HUES48 (cell line): ENCODE results near the gene TMEM69.
"Not testable (repeated sequence)": the region's sequence is repeated elsewhere in the genome, so short reads cannot be mapped to it uniquely, and the experiment has no call there.

Source experiments
- H3K27ac ChIP-seq: one replicate; pipeline ENCODE4 v1.7.0; 2013; ENCODE audit warnings: low read depth, low read length, inconsistent platforms
- H3K27me3 ChIP-seq: 2 replicates; pipeline ENCODE4 v1.6.1; 2013; ENCODE audit warnings: mild to moderate bottlenecking, low read length; ENCODE audit not compliant: control insufficient read depth, insufficient read depth
- H3K36me3 ChIP-seq: 2 replicates; pipeline ENCODE4 v1.6.1; 2013; ENCODE audit warnings: low read length; ENCODE audit not compliant: control insufficient read depth, insufficient read depth
- H3K4me1 ChIP-seq: 2 replicates; pipeline ENCODE4 v1.6.1; 2013; ENCODE audit warnings: mild to moderate bottlenecking, low read length; ENCODE audit not compliant: control insufficient read depth, insufficient read depth
- H3K4me3 ChIP-seq: 2 replicates; pipeline ENCODE4 v1.5.1; 2013; ENCODE audit warnings: mild to moderate bottlenecking, low read depth, low read length
- H3K9ac ChIP-seq: 2 replicates; pipeline ENCODE4 v1.6.1; 2013; ENCODE audit warnings: mild to moderate bottlenecking, low read depth, low read length, moderate library complexity
- H3K9me3 ChIP-seq: 2 replicates; pipeline ENCODE4 v1.6.1; 2013; ENCODE audit warnings: low read length; ENCODE audit not compliant: control insufficient read depth, insufficient read depth

Gene TMEM69

DNA sequence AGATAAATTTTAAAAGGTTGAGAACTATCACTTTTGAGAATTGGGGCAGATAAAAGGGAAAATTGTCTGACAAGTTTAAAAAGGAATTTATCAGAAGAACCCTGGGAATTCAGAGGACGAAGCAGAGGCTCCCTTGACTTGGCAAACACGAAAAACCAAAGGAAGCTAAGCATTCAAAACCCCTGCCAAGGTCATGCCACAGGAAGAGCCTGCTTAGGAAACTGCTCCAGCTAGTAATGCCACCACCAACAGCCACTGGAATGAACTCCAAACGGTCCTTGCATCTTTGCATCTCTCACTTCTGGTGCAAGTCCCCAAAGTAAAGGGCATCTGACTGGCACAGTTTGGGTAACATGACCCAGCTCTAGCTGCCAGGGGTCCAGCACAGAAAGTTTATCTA lies 8.9 kb upstream of the TMEM69 start:
- no peaks in the 10 kb centered on the region for H3K9me3 ChIP-seq
- H3K4me1 ChIP-seq, result peaks cover 61% of the 10 kb centered on the region
- peaks cover 4% of the 10 kb centered on the region for H3K36me3 ChIP-seq
- H3K4me3 ChIP-seq, result no peak overlapping the region
- H3K9ac ChIP-seq, result no peak overlapping the region
- no peaks in the 10 kb centered on the region for H3K27me3 ChIP-seq
- no peak overlapping the region for H3K27ac ChIP-seq

DNA sequence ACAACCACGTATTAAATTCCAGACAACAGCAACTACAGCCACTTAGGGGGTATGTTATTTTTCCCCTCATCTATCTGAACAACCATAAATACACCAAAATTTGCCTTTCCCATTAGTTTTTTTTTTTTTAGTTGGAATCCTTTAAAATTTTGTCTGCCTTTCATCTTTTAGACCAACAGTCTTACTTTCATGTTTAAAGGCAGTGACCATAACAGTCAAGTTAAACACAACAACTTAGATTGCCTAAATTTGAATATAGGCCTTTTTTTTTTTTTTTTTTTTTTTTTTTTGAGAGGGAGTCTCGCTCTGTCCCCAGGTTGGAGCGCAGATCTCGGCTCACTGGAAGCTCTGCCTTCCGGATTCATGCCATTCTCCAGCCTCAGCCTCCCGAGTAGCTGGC lies 5.0 kb upstream of the TMEM69 start:
- no peak overlapping the region for H3K27ac ChIP-seq
- peaks cover 52% of the 10 kb centered on the region for H3K4me1 ChIP-seq
- no peak overlapping the region for H3K4me3 ChIP-seq

DNA sequence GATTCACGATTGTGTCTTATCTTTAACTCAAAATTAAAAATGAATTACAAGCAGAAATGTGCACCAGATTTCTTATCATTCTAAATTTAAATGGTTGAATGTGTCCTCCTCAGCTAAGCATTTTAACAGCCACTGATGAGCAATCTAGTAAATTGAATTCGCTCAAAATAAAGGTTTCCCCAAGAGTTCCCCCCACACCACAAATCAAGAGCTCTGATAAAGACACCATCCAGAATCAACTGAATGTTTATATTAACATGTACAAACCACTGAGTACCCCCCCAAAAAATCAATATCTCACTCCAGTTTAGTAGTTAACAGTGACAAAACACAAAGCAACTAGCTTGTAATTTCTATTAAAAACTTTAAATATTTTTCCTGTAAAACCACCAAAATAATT lies 3.6 kb upstream of the TMEM69 start:
- no peaks in the 10 kb centered on the region for H3K27me3 ChIP-seq
- H3K9me3 ChIP-seq, result no peaks in the 10 kb centered on the region
- H3K4me3 ChIP-seq, result peak overlapping the region; percentile 99
- no peak overlapping the region for H3K27ac ChIP-seq
- peaks cover 37% of the 10 kb centered on the region for H3K4me1 ChIP-seq
- no peaks in the 10 kb centered on the region for H3K36me3 ChIP-seq
- no peak overlapping the region for H3K9ac ChIP-seq

More for the DNA sequence above, 5.0 kb upstream of the TMEM69 start:
- Histone ChIP-seq H3K36me3 (no peaks in the 10 kb centered on the region), H3K9me3 (no peaks in the 10 kb centered on the region), H3K9ac (no peak overlapping the region), H3K27me3 (no peaks in the 10 kb centered on the region)

DNA sequence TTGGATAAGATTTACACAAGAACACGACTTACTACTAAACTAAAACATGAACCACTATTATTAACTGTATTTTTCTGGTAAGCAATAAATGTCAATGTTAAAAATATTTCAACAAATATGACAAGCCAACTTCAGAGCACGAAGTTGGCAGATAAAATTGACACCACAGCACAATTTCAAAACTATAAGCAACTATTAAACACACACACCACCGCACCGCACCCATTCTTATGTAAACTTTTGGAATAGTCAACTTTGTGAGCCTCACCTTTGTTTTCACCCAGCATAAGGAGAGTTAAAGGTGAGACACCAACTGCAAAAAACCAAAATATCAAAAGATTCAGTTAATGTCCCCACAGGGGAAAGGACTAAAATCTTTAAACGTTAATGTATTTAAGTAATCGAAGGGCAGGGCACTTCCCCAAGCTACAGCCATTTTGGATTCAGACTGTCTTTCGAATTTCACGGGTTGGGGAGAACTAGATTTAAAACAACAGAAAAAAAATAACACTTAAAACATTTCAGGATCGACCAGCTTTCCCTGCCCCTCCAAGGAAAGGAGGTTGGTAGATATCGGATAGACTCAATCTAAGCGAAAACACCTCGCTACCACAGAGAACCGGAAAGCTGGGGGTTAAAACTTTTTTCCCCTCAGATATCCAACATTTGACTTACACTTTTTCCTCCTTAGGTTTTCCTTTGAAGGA lies 2.5 kb upstream of the TMEM69 start:
- H3K9ac ChIP-seq, result peak overlapping the region; percentile 100
- H3K4me3 ChIP-seq, result peak overlapping the region; percentile 99
- H3K36me3 ChIP-seq, result peaks cover 7% of the 10 kb centered on the region; the same call in 1 of the 2 replicates
- H3K27ac ChIP-seq, result peak overlapping the region; percentile 99
- no peaks in the 10 kb centered on the region for H3K9me3 ChIP-seq
- H3K4me1 ChIP-seq, result peaks cover 31% of the 10 kb centered on the region
- H3K27me3 ChIP-seq, result no peaks in the 10 kb centered on the region

DNA sequence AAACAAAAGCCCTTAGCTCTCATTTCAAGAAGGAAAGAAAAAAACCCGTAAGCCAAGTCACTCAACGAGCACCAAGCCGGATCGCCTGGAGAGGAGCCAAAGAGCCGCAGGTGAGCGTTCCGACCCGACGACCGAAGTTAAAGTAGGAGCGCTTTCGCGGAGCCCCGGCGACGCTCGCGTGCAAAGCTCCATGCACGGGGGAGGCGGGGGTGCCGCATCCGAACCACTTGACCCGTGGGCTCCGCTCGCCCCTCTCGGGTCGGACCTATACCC lies 2.0 kb upstream of the TMEM69 start:
- Histone ChIP-seq H3K27ac (peak overlapping the region; percentile 99), H3K4me3 (peak overlapping the region; percentile 99), H3K4me1 (peaks cover 26% of the 10 kb centered on the region), H3K36me3 (peaks cover 12% of the 10 kb centered on the region; the same call in 1 of the 2 replicates), H3K9ac (peak overlapping the region; percentile 100), H3K27me3 (no peaks in the 10 kb centered on the region), H3K9me3 (no peaks in the 10 kb centered on the region)

DNA sequence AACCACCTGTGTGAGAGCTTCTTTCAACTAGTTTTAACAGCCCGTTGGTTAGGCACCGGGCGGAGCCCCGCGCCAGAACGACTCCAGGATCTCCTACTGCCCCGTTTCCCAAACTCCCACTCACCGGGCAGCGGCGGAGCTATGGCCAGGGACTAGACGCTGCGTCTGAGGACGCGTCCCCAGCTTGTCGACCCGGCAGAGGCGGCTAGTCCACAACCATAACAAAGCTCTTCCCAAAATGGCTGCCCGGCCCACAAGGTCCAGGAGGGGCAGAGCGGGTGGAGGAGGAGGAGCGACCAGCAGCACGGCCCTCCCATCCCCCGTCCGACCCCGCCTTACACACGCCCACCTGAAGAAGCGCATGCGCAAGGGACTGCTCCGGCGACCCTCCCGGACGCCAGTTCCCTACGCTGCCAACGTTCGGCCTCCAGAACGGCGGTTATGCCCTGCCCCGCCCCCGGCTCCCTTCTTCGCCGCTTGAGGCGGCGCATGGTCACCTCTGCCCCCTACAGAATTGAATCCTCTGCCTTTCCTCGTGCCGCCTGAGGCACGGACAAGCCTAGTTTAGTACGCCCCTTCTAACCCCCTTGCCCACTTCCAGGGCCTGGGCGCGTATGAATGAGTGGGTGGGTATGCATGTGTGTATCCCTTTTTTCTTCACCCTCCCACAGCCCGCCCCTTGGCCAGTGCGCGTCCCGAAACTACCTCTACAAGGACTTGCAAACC lies 1.5 kb upstream of the TMEM69 start, which contains the start of gene GPBP1L1:
Gene GPBP1L1 (minus strand): TSS at position 246 of the 726 bp plus-strand sequence. CDS start 27,446 bp downstream, outside the sequence.
- H3K36me3 ChIP-seq, result peaks cover 17% of the 10 kb centered on the region
- peak within 1 kb of the TSS; percentile 99 for H3K27ac ChIP-seq
- no peaks in the 10 kb centered on the region for H3K27me3 ChIP-seq
- H3K9me3 ChIP-seq, result no peaks in the 10 kb centered on the region
- peaks cover 21% of the 10 kb centered on the region for H3K4me1 ChIP-seq
- H3K4me3 ChIP-seq, result peak within 1 kb of the TSS; percentile 99
- H3K9ac ChIP-seq, result peak within 1 kb of the TSS; percentile 100

DNA sequence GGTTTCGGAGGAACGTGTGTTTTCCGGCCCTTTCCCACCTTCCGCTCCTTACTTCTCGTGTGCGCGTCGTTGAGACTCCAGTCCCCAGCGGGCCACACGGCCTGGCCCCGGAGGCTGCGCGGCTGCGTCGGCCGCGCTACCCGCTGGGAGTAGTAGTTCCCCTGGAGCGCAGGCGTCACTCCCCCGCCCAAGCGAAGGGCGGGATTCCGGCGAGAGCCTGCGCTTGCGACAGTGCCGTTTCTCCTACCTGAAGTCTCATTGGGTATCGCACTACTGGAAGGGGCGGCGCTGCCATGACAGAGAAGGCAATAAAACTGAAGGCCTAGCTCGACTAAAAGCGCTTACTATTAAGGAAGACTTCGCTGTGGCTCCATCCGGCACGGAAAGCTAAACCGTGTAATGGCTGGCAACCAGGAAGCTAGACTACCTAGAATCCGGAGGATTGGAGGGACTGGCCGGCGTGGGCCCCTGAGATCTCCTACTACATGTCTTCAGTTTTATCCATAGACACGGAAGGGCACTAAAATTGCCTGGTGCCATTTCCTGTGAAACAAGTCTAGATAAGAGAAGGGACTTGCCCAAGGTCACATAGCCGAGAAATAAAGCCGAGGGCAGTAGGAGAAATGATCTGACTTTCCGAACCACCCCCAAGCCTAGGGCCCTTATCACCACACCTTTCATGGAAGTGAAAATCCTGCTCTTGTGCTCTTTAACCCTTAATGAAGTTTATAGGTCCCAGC lies 797 bp upstream of the TMEM69 start:
- peak overlapping the region; percentile 99 for H3K4me3 ChIP-seq
- H3K9ac ChIP-seq, result peak overlapping the region; percentile 100
- no peaks in the 10 kb centered on the region for H3K27me3 ChIP-seq
- H3K9me3 ChIP-seq, result no peaks in the 10 kb centered on the region
- H3K4me1 ChIP-seq, result peaks cover 13% of the 10 kb centered on the region
- H3K36me3 ChIP-seq, result peaks cover 21% of the 10 kb centered on the region
- H3K27ac ChIP-seq, result peak overlapping the region; percentile 99

DNA sequence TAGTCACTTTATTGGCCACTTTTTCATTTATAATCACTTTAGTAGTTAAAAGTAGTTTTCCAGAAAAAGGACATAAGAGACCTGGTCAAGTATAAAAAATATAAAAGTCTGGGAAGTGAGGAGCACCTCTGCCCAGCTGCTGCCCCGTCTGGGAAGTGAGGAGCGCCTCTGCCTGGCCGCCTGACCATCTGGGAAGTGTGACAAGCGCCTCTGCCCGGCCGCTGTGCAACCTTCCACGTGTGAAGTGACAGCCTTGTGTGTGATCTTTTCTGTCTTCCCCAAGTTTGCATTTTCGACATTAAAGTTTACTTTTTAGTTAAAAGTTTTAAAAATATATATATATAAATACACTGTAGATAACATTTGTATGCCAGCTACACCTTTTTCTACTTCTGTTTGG lies 5.8 kb downstream of the TMEM69 start:
- not testable (repeated sequence) for H3K9me3 ChIP-seq, H3K27me3 ChIP-seq, H3K27ac ChIP-seq, H3K4me3 ChIP-seq, H3K9ac ChIP-seq, H3K4me1 ChIP-seq
- H3K36me3 ChIP-seq, result peaks cover 57% of the 10 kb centered on the region

DNA sequence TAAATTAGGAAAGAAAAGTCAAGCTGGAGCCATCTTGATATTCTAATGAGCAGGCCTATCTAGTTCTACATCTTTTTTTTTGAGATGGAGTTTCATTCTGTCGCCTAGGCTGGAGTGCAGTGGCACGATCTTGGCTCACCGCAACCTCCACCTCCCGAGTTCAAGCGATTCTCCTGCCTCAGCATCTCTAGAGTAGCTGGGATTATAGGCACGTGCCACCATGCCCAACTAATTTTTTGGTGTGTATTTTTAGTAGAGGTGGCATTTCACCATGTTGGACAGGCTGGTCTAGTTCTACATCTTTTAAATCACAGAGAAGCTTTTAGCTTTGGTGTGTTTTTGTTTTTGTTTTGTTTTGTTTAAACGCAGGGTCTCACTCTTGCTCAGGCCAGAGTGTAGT lies 6.8 kb downstream of the TMEM69 start:
- Histone ChIP-seq H3K4me3 (no peak overlapping the region), H3K9me3 (no peaks in the 10 kb centered on the region), H3K27me3 (no peaks in the 10 kb centered on the region), H3K4me1 (no peaks in the 10 kb centered on the region), H3K36me3 (peaks cover 55% of the 10 kb centered on the region), H3K27ac (no peak overlapping the region), H3K9ac (no peak overlapping the region)

DNA sequence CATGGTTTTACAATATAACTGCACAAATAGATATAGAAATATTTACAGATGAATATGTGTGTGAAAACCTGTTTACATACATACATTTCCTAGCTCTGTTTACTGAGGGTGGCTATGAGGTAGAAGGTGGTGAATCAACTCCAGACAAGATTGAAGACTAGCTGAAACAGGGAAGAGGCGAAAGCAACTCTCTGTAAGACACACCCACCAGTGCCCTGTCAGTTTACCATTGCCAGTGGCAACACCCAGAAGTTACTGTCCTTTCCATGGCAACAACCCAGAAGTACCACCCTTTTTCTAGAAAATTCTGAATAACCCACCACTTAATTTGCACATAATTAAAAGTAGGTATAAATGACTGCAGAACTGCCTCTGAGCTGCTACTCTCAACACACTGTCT lies 16.7 kb downstream of the TMEM69 start:
- Histone ChIP-seq H3K4me1 (no peaks in the 10 kb centered on the region), H3K9me3 (no peaks in the 10 kb centered on the region)

DNA sequence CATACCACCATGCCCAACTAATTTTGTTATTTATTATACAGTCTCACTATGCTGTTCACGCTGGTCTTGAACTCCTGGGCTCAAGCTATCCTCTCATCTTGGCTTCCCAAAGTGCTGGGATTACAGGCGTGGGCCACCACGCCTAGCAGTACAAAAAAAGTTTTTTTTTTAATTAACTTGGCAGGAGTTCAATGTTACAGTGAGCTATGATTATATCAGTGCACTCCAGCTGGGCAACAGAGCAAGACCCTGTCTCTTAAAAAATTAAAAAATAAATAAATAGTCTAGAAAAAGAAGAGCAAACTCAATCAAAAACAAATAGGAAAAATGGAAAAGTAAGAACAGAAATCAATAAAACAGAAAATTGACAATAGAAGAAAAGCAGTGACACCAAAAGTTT lies 25.7 kb downstream of the TMEM69 start:
- no peaks in the 10 kb centered on the region for H3K36me3 ChIP-seq
- no peaks in the 10 kb centered on the region for H3K27me3 ChIP-seq
- H3K27ac ChIP-seq, result no peak overlapping the region

More for the DNA sequence above, 16.7 kb downstream of the TMEM69 start:
- no peak overlapping the region for H3K4me3 ChIP-seq
- H3K36me3 ChIP-seq, result no peaks in the 10 kb centered on the region
- no peak overlapping the region for H3K9ac ChIP-seq
- H3K27me3 ChIP-seq, result no peaks in the 10 kb centered on the region
- no peak overlapping the region for H3K27ac ChIP-seq

More for the DNA sequence above, 25.7 kb downstream of the TMEM69 start:
- no peak overlapping the region for H3K9ac ChIP-seq
- H3K4me3 ChIP-seq, result no peak overlapping the region
- H3K4me1 ChIP-seq, result no peaks in the 10 kb centered on the region
- H3K9me3 ChIP-seq, result no peaks in the 10 kb centered on the region
